Lower lobe of right lung (tissue), 2 donors: Measurements from ENCODE around the gene CGNL1. TPM values are rescaled to one million over a fixed set of nuclear protein-coding genes. Genes with fewer than 3 reads are reported as not detected.

Experiments used
- ATAC-seq, 2 donors: fragments of 200-7000 bp; cut with Tn5 transposase; one replicate each; pipeline ENCODE4 v1.9.1; 2020 to 2022; ENCODE audit warnings: mild to moderate bottlenecking in 2 of 2, moderate library complexity in 2 of 2
- DNase-seq: peaks from one replicate; pipeline ENCODE4 v3.0.0-alpha.2; 2020
- H3K27ac ChIP-seq: fragments of 200-600 bp; one replicate; pipeline ENCODE4 v1.8.0; 2022
- H3K27me3 ChIP-seq: fragments of 200-600 bp; one replicate; pipeline ENCODE4 v1.8.0; 2022; ENCODE audit warnings: low read depth
- H3K36me3 ChIP-seq: fragments of 200-600 bp; one replicate; pipeline ENCODE4 v1.8.0; 2022; ENCODE audit warnings: mild to moderate bottlenecking
- H3K4me1 ChIP-seq: fragments of 200-600 bp; one replicate; pipeline ENCODE4 v1.8.0; 2022
- H3K4me3 ChIP-seq: fragments of 200-600 bp; one replicate; pipeline ENCODE4 v1.8.0; 2022; ENCODE audit warnings: mild to moderate bottlenecking
- H3K9me3 ChIP-seq: fragments of 200-600 bp; one replicate; pipeline ENCODE4 v1.8.0; 2022
- CTCF ChIP-seq: fragments of 200-600 bp; IDR thresholded peaks from one replicate; pipeline ENCODE4 v1.8.0; 2022; ENCODE audit warnings: antibody characterized with exemption, mild to moderate bottlenecking
- intact Hi-C: fragments of 100-400 bp; cut with DNase I; formaldehyde crosslinking; loops from one replicate; pipeline ENCODE4 v1.11.0; 2022
- total RNA-seq: library from RNA; stranded (reverse); fragmentation: NEBNext Ultra II Directional; extraction: Animal tissue kit (Norgen Biotek cat#: 25700); gene quantifications from one replicate; pipeline ENCODE4 v1.2.1, GENCODE V29; 2021
- donor health status: DM: no; HTN: yes; CAD: no; lungs with severe emphysema.

CGNL1 gene
- total RNA-seq, 1 donor from 2014 or later = 46.0 TPM

GRCh38 chr15:57461541-57461940 is 85.2 kb downstream of the CGNL1 start:
- no peak for ATAC-seq
- intact Hi-C loops = no loop called here
- peaks cover 9% of the 10 kb centered on the region for H3K36me3 ChIP-seq

GRCh38 chr15:57462381-57462780 is 86.1 kb downstream of the CGNL1 start:
- intact Hi-C loops = no loop called here
- H3K9me3 ChIP-seq = no peaks in the 10 kb centered on the region
- peaks cover 9% of the 10 kb centered on the region for H3K36me3 ChIP-seq
- H3K4me3 ChIP-seq = no peak overlapping the region
- H3K27ac ChIP-seq = no peak overlapping the region
- no peak for TF ChIP-seq CTCF
- H3K27me3 ChIP-seq = no peaks in the 10 kb centered on the region
- peaks cover 4% of the 10 kb centered on the region for H3K4me1 ChIP-seq
- ATAC-seq (no peak), DNase-seq (no peak)

More at GRCh38 chr15:57461541-57461940, 85.2 kb downstream of the CGNL1 start:
- Histone ChIP-seq H3K27ac (no peak overlapping the region), H3K4me1 (peaks cover 4% of the 10 kb centered on the region), H3K9me3 (no peaks in the 10 kb centered on the region), H3K4me3 (no peak overlapping the region), H3K27me3 (no peaks in the 10 kb centered on the region)
- DNase-seq = no peak
- TF ChIP-seq CTCF = no peak

GRCh38 chr15:57463360-57463759 is 87.1 kb downstream of the CGNL1 start:
- no peak for TF ChIP-seq CTCF
- ATAC-seq = no peak
- H3K27me3 ChIP-seq = no peaks in the 10 kb centered on the region
- peaks cover 2% of the 10 kb centered on the region for H3K4me1 ChIP-seq
- intact Hi-C loops = no loop called here
- no peak overlapping the region for H3K4me3 ChIP-seq
- DNase-seq = no peak
- H3K36me3 ChIP-seq = peaks cover 9% of the 10 kb centered on the region
- H3K9me3 ChIP-seq = no peaks in the 10 kb centered on the region
- no peak overlapping the region for H3K27ac ChIP-seq

- Histone ChIP-seq H3K4me1 (no peaks in the 10 kb centered on the region), H3K27me3 (no peaks in the 10 kb centered on the region), H3K36me3 (peaks cover 9% of the 10 kb centered on the region), H3K9me3 (no peaks in the 10 kb centered on the region), H3K4me3 (no peak overlapping the region), H3K27ac (no peak overlapping the region)
- no peak for DNase-seq
- no peak for ATAC-seq
- TF ChIP-seq CTCF = no peak
- intact Hi-C loops = no loop called here
Observed at GRCh38 chr15:57464480-57464879, 88.2 kb downstream of the CGNL1 start.

- intact Hi-C loops = no loop called here
- no peak for TF ChIP-seq CTCF
- Histone ChIP-seq H3K4me1 (no peaks in the 10 kb centered on the region), H3K36me3 (peaks cover 4% of the 10 kb centered on the region), H3K9me3 (no peaks in the 10 kb centered on the region), H3K27ac (no peak overlapping the region), H3K4me3 (no peak overlapping the region), H3K27me3 (no peaks in the 10 kb centered on the region)
- DNase-seq (no peak), ATAC-seq (no peak)
Observed at GRCh38 chr15:57468486-57468885, 92.2 kb downstream of the CGNL1 start.

GRCh38 chr15:57470543-57470942 is 94.2 kb downstream of the CGNL1 start:
- no peaks in the 10 kb centered on the region for H3K9me3 ChIP-seq
- peaks cover 4% of the 10 kb centered on the region for H3K36me3 ChIP-seq
- no peaks in the 10 kb centered on the region for H3K27me3 ChIP-seq
- ATAC-seq (no peak), DNase-seq (no peak)
- no peak overlapping the region for H3K4me3 ChIP-seq
- H3K27ac ChIP-seq = no peak overlapping the region
- intact Hi-C loops = no loop called here
- no peak for TF ChIP-seq CTCF
- H3K4me1 ChIP-seq = no peaks in the 10 kb centered on the region
